Activated T-cell treated with anti-CD3 and anti-CD28 coated beads for 48 hours (primary cell): Measurements from ENCODE around the gene SLC39A5.
"Not testable (repeated sequence)": the region's sequence is repeated elsewhere in the genome, so short reads cannot be mapped to it uniquely, and the experiment has no call there.

ENCODE experiments used
- DNase-seq: peaks from one replicate; pipeline ENCODE4 v3.0.0-alpha.2; 2020; ENCODE audit warnings: low read depth

The SLC39A5 gene

DNA sequence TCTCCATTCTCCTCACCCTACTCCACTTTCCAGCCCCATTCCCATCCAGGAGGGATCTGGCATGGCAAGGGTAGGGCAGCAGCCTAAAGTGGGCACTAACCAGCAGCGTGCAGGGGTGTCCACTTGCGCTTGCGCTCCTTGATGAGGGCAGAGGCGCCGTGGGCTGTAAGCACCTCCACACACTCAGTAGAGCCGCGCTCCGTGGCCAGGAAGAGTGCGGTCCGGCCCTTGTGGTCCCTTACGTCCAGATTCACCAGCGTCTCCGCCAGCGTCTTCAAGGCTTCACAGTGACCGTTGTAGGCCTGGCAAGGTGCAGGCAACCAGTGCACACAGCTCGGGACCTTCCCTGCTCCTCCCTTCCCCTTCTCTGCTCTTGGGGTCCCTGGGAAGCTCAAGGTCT is 18.1 kb downstream of the SLC39A5 start:
- no peak for DNase-seq

GRCh38 chr12:56248711-56249110 is 18.9 kb downstream of the SLC39A5 start:
- no peak for DNase-seq

GRCh38 chr12:56252649-56253048 is 22.8 kb downstream of the SLC39A5 start:
- DNase-seq, result no peak

DNA sequence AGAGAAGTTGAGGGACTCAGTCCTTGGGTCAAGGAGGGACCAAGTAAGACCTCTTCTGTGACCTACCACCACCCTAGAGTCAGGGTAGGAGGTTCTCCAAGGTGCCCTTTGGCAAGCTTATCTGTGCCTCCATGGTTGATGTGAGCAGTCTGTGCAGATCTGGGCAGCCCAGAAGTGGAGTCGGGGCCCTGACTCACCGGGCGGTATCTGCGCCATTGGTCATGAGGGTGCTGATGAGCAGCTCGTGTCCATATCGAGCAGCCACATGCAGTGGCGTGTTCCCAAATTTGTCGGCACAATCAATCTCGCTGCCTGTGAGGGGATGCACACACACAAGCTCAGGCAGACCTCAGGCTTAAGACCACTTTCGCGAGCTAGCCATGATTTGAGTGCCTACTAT is 23.2 kb downstream of the SLC39A5 start:
- DNase-seq, result no peak

DNA sequence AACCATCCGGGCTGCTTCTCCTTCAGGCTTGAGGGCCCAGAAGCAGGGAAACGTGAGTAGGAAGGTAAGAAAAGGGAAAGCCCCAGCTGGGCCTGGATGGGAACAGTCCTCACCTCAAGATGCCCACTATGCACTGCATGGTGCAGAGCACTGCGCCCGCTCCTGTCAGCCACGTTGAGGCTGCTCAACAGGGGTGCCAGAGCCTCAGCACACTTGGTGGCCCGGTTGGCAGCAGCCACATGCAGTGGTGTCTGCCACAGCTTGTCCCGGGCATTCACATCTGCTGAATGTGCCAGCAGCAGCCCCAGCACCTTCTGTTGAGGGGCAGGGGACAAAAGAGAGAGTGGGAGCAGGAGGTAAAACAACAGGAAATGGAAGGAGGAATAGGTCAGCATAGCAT is 25.8 kb downstream of the SLC39A5 start:
- DNase-seq, result no peak

- no peak for DNase-seq
These were observed 26.6 kb downstream of the SLC39A5 start for GRCh38 chr12:56256326-56256960.

GRCh38 chr12:56257071-56257470 is 27.2 kb downstream of the SLC39A5 start:
- no peak for DNase-seq

DNA sequence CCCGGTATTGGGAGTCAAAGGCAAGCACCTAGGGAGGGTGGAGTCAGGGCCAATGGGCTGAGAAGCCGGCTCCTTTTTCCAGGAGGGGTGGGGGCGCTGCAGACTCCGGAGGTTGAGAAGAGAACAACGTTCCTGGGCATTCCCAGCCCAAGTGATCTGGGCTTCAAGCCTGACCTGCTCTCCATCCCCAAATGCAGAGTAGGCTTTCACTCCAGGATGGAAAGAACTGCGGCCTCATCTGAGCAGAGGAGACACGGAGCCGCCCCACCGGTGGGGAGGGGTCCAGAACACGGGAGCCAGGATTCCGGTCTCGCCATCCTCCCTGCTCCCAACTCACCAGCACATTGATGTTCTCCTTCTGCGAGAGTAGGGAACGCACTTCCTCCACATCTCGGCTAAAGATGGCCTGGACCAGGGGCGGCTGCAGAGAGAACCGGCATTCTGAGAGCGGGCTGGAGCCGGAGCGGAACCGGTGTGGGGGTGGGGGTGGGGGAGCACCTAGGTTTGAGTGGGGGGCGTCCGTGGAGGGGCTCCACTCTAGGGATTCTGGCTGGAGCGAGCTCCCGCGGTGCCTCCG is 27.7 kb downstream of the SLC39A5 start:
- DNase-seq, result no peak

DNA sequence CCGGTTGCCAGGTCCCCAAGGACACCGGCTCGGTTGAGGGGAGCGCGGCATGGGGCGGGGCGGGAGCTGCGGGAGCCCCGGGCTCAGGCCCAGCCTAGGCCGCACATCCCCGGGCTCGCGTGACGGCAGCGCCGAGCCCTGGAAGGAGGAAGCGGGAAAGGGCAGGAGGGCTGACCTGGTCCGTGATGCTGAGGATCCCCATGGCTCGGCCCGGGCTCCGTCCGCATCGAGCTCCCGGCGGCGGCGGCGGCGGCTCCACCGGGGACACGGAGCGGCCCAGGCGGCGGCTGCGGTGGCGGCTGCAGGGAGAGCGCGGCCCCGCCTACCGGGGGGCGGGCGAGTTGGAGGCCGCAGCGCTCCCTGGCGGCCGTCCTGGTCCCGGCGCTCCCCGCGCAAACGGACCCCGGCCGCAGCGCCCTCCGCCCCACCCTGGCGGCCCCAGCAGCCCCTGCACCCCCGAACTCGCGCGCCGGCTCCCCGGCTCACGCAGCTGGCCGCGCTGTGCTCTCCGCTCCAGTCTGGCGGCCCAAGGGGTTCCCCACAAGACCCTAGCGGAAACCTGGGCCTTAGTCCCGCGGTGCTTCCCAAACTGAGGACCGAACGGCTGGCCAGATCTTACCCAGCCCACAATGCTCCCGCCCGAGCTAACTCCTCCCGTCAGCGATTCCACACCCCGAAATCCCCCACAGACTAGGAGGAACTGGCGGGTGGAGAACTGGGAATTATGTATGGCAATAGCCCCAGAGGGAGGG is 28.4 kb downstream of the SLC39A5 start, which contains the start of gene ANKRD52:
Gene ANKRD52, minus strand, starts transcription at position 317 of the 752 bp plus-strand sequence. Its CDS starts 115 bp downstream, at position 202.
- DNase-seq, result peak; percentile 83

GRCh38 chr12:56258820-56259183 is 29.0 kb downstream of the SLC39A5 start:
- no peak for DNase-seq

DNA sequence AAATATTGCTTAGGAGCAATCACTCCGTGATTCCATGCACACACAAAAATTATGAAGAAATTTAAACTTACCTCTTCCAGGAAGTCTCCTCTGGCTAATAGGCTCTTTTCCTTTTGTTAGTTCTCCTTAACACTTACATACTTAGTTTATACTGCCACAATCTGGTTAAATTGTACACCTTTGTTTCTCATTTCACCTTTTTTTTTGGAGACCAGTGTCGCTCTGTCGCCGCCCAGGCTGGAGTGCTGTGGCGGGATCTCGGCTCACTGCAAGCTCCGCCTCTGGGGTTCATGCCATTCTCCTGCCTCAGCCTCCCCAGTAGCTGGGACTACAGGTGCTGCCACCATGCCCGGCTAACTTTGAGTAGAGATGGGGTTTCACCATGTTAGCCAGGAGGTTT is 30.5 kb downstream of the SLC39A5 start:
- no peak for DNase-seq

DNA sequence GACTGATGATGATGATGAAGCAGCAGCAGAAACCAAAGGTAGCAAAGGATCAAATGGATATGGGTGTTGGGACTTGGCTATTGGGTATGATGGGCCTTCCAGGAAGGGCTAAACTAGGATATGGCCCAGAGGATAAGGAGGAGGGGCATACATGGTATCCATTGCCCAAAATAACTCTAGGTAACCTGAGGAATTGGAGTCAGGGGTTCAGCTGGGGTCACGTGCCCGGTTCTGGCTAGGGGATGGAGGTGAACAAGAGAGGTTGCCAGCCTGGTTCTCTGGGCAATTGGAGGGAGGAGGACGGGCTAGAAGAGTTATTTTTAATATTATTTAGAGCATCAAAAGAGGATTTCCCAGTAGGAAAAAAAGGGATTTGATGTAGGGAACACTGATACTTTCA is 31.1 kb downstream of the SLC39A5 start:
- DNase-seq, result no peak

- DNase-seq, result no peak
These were observed 31.8 kb downstream of the SLC39A5 start for GRCh38 chr12:56261503-56262232.

- DNase-seq, result peak; percentile 12
These were observed 33.1 kb downstream of the SLC39A5 start for GRCh38 chr12:56262955-56263354.

- not testable (repeated sequence) for DNase-seq
These were observed 36.3 kb downstream of the SLC39A5 start for GRCh38 chr12:56266068-56266692.

GRCh38 chr12:56266693-56267442 is 37.0 kb downstream of the SLC39A5 start, which contains the start of gene COQ10A:
TSS of gene COQ10A (plus strand) at chr12:56266942. CDS start at chr12:56267119, 177 bp downstream.
- DNase-seq, result peak; percentile 82

DNA sequence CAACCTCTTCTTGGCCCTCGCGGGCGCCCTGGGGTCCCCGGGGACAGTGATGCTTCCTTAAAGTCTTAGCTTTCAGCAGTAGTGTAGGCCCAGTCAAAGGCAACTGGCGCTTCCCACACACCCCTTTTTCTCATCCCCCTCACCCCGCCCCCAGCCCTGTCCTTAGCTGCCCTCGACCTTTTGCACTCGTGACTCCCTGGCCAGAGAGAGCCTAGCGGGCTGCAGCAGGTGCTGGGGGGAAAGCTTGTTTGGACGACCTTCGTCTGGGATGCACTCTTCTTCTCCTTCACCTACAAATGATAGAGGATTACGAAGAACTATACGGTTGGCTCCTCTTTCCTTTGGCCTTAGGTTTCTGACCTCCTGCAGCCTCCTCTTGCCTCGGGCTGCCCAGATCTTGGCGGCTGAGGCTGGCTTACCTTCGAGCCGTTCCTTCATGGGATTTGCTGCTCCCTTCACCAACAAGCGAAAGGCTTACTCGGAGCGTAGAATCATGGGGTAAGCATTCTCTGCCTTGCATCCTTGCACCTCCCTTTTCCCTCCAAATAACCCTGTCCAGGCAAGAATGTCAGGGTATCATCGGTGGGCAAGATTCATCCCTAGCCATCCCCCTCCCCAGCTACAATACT is 37.7 kb downstream of the SLC39A5 start:
- no peak for DNase-seq

DNA sequence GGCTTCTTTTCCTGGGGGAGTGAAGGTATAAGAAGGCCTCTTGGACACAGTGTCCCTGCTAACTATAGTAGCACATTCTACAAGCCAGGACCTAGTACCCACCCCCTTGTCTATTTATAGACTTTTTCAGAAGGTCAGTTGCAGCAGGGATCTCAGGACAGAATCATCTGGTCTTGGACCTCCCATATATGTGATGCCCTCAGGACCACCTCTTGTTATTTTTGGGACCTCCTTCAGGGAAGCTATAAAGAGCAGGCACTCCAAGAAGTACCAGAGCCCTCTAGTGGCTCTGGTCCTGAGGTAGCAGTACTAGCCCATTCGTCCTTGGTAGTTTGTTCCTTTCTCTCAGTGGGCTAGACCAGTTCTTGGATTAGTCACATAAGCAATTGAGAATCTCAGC is 41.2 kb downstream of the SLC39A5 start:
- no peak for DNase-seq

- DNase-seq, result not testable (repeated sequence)
These were observed 42.6 kb downstream of the SLC39A5 start for GRCh38 chr12:56272468-56272867.

DNA sequence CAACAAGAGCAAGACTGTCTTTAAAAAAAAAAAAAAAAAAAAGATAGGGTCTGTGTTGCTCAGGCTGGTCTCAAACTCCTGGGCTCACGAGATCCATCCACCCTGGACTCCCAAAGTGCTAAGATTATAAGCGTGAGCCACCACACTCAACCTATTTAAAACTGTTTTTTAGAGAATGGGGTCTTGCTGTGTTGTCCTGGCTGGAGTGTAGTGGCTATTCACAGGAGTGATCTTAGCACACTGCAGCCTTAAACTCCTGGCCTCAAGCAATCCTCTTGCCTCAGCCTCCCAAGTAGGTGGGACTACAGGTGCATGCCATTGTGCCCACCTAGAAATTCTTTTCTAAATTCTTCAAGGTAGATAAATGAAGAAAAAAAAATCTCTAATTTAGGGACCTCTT is 44.4 kb downstream of the SLC39A5 start:
- no peak for DNase-seq

GRCh38 chr12:56278905-56279304 is 49.1 kb downstream of the SLC39A5 start:
- DNase-seq, result no peak
